Tibial artery (tissue), 4 donors: Measurements from ENCODE around the gene KRTAP4-16.

ENCODE experiments used
- DNase-seq, 2 donors: peaks; one replicate each; pipeline ENCODE4 v3.0.0-alpha.2; 2019
- H3K27ac ChIP-seq, 2 donors: fragments of 200-600 bp; sonication (generic) in 1 of 2; 1 replicate in 1 of 2; 2 replicates in 1 of 2; pipeline ENCODE4 v1.5.1; 2018 to 2019; ENCODE audit warnings: mild to moderate bottlenecking in 1 of 2
- H3K27me3 ChIP-seq, 2 donors: fragments of 200-600 bp; sonication (generic) in 1 of 2; one replicate each; pipeline versions ENCODE4 v1.5.1 to v1.6.0; 2016 to 2019
- H3K36me3 ChIP-seq, 3 donors: fragments of 200-600 bp; sonication (generic) in 2 of 3; one replicate each; pipeline ENCODE4 v1.5.1; 2016 to 2019; ENCODE audit warnings: mild to moderate bottlenecking in 2 of 3
- H3K4me1 ChIP-seq, 4 donors: fragments of 200-600 bp; sonication (generic) in 2 of 4; 1 replicate in 3 of 4; 2 replicates in 1 of 4; pipeline ENCODE4 v1.5.1; 2016 to 2019
- H3K4me3 ChIP-seq, 2 donors: fragments of 200-600 bp; sonication (generic) in 1 of 2; 1 replicate in 1 of 2; 2 replicates in 1 of 2; pipeline ENCODE4 v1.5.1; 2018 to 2019; ENCODE audit warnings: mild to moderate bottlenecking in 2 of 2
- H3K9me3 ChIP-seq, 3 donors: fragments of 200-600 bp; sonication (generic) in 1 of 3; one replicate each; pipeline ENCODE4 v1.5.1; 2016 to 2019
- intact Hi-C: fragments of 100-400 bp; cut with DNase I; formaldehyde crosslinking; loops from one replicate; pipeline ENCODE4 v1.15.0; 2023; ENCODE audit warnings: low total_unique reads
- TF ChIP-seq, protein P1 (sequence below), 2 experiments: fragments of 200-600 bp in 1 of 2; fragments of 450-650 bp in 1 of 2; IDR thresholded peaks; one replicate each; pipeline ENCODE4 v1.5.1; 2017 to 2019; ENCODE audit warnings: antibody characterized with exemption in 2 of 2, mild to moderate bottlenecking in 1 of 2, moderate library complexity in 1 of 2

The KRTAP4-16 gene

DNA sequence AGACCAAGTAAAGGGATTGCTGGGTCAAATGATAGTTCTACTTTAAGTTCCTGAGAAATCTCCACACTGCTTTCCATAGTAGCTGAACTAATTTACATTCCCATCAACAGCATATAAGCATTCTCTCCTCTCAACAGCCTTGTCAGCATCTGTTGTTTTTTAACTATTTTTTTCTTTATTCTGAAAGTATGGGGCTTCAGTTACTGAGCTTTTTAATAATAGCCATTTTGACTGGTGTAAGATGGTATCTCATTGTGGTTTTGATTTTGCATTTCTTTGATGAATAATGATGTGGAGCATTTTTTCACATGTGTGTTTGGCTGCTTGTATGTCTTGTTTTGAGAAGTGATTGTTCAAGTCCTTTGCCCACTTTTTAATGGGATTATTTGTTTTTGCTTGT, 49.4 kb downstream of the KRTAP4-16 start:
- H3K27me3 ChIP-seq: peaks cover 0 to 2% of the 10 kb centered on the region in 2 donors
- H3K4me3 ChIP-seq: no peak overlapping the region
- no peaks in the 10 kb centered on the region for H3K36me3 ChIP-seq
- TF ChIP-seq, protein P1, sequence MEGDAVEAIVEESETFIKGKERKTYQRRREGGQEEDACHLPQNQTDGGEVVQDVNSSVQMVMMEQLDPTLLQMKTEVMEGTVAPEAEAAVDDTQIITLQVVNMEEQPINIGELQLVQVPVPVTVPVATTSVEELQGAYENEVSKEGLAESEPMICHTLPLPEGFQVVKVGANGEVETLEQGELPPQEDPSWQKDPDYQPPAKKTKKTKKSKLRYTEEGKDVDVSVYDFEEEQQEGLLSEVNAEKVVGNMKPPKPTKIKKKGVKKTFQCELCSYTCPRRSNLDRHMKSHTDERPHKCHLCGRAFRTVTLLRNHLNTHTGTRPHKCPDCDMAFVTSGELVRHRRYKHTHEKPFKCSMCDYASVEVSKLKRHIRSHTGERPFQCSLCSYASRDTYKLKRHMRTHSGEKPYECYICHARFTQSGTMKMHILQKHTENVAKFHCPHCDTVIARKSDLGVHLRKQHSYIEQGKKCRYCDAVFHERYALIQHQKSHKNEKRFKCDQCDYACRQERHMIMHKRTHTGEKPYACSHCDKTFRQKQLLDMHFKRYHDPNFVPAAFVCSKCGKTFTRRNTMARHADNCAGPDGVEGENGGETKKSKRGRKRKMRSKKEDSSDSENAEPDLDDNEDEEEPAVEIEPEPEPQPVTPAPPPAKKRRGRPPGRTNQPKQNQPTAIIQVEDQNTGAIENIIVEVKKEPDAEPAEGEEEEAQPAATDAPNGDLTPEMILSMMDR (IDR thresholded peaks at IDR 0.05): no peak
- no peaks in the 10 kb centered on the region for H3K4me1 ChIP-seq
- intact Hi-C loops: no loop called here
- H3K9me3 ChIP-seq: no peaks in the 10 kb centered on the region
- no peak for DNase-seq
- no peak overlapping the region for H3K27ac ChIP-seq
